Upper lobe of right lung (tissue), 1 donor: ENCODE results near the gene FXYD2. TPM values are rescaled to one million over a fixed set of nuclear protein-coding genes. Genes with fewer than 3 reads are reported as not detected.

Experiments used
- ATAC-seq: fragments of 200-7000 bp; cut with Tn5 transposase; one replicate; pipeline ENCODE4 v1.9.1; 2020; ENCODE audit warnings: mild to moderate bottlenecking, moderate library complexity
- DNase-seq: peaks from one replicate; pipeline ENCODE4 v3.0.0-alpha.2; 2020
- H3K27ac ChIP-seq: fragments of 200-600 bp; one replicate; pipeline ENCODE4 v1.8.0; 2022
- H3K27me3 ChIP-seq: fragments of 200-600 bp; one replicate; pipeline ENCODE4 v1.8.0; 2022; ENCODE audit warnings: mild to moderate bottlenecking
- H3K36me3 ChIP-seq: fragments of 200-600 bp; one replicate; pipeline ENCODE4 v1.8.0; 2022
- H3K4me1 ChIP-seq: fragments of 200-600 bp; one replicate; pipeline ENCODE4 v1.8.0; 2022
- H3K4me3 ChIP-seq: fragments of 200-600 bp; one replicate; pipeline ENCODE4 v1.8.0; 2022; ENCODE audit warnings: mild to moderate bottlenecking
- H3K9me3 ChIP-seq: fragments of 200-600 bp; one replicate; pipeline ENCODE4 v1.8.0; 2022
- CTCF ChIP-seq: fragments of 200-600 bp; IDR thresholded peaks from one replicate; pipeline ENCODE4 v1.8.0; 2022; ENCODE audit warnings: antibody characterized with exemption
- intact Hi-C: fragments of 100-400 bp; cut with DNase I; formaldehyde crosslinking; loops from one replicate; pipeline ENCODE4 v1.11.0; 2022
- total RNA-seq: library from RNA; stranded (reverse); fragmentation: NEBNext Ultra II Directional; extraction: Animal tissue kit (Norgen Biotek cat#: 25700); gene quantifications from one replicate; pipeline ENCODE4 v1.2.1, GENCODE V29; 2021
- donor health status: DM: no; HTN: yes; CAD: no; lungs with severe emphysema.

FXYD2 gene
- total RNA-seq, 1 donor from 2014 or later = 3.6 TPM

DNA sequence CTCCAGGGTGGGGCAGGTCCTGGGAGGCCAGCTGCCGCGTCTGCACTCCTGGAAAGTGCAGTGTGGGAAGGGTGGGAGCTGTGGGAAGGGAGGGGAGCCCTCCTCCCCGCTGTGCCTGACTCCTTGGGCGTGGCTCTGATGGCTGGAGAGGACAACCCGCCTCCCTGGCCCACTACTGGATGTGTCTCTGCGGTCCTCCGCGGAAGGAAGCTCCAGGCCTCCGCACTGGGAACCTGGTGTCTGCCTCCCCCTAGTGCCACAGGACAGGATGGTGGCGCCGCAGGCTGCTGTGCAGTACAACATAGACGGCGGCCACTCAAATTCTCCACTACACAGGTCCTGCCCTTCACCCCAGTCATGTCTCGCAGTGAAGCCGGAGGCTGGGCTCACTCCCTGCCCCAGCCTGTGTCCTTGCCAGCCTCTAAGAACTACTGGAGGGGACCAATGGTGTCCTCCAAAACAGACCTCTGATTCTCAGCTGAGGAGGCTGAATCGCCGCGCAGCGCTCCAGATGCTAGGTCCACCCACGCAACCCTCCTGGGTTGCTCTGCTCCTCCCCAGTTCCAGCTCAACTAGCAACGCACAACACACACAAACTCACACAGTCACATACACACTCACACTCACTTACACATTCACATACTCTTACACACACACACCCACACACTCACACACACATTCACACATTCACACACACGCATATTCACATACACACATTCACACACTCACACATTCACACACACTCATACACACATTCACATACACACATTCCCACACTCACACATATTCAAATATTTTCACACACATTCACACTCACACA is 15.1 kb downstream of the FXYD2 start:
- H3K27me3 ChIP-seq = no peaks in the 10 kb centered on the region
- no peaks in the 10 kb centered on the region for H3K9me3 ChIP-seq
- ATAC-seq (peak; percentile 92), DNase-seq (peak; percentile 78)
- TF ChIP-seq CTCF = peak; percentile 48
- intact Hi-C loops = loop anchor here (10.0 kb wide), 1 partner anchor 385 kb away; no protein-coding TSS in a partner anchor
- H3K4me1 ChIP-seq = peaks cover 14% of the 10 kb centered on the region
- H3K27ac ChIP-seq = no peak overlapping the region
- no peaks in the 10 kb centered on the region for H3K36me3 ChIP-seq
- H3K4me3 ChIP-seq = no peak overlapping the region

- ATAC-seq (no peak), DNase-seq (no peak)
- H3K4me1 ChIP-seq = peaks cover 11% of the 10 kb centered on the region
- intact Hi-C loops = loop anchor here (10.0 kb wide), 1 partner anchor 384 kb away; no protein-coding TSS in a partner anchor
- H3K27me3 ChIP-seq = no peaks in the 10 kb centered on the region
- H3K4me3 ChIP-seq = no peak overlapping the region
- no peaks in the 10 kb centered on the region for H3K9me3 ChIP-seq
- no peaks in the 10 kb centered on the region for H3K36me3 ChIP-seq
- no peak for TF ChIP-seq CTCF
- no peak overlapping the region for H3K27ac ChIP-seq
Observed at GRCh38 chr11:117808784-117809183, 15.8 kb downstream of the FXYD2 start.

GRCh38 chr11:117807482-117808327 is 16.8 kb downstream of the FXYD2 start:
- TF ChIP-seq CTCF = peak; percentile 96
- no peaks in the 10 kb centered on the region for H3K9me3 ChIP-seq
- DNase-seq (peak; percentile 86), ATAC-seq (peak; percentile 79)
- no peaks in the 10 kb centered on the region for H3K36me3 ChIP-seq
- no peak overlapping the region for H3K4me3 ChIP-seq
- no peaks in the 10 kb centered on the region for H3K27me3 ChIP-seq
- peaks cover 11% of the 10 kb centered on the region for H3K4me1 ChIP-seq
- intact Hi-C loops = loop anchor here (10.0 kb wide), 1 partner anchor 383 kb away; no protein-coding TSS in a partner anchor
- H3K27ac ChIP-seq = no peak overlapping the region

DNA sequence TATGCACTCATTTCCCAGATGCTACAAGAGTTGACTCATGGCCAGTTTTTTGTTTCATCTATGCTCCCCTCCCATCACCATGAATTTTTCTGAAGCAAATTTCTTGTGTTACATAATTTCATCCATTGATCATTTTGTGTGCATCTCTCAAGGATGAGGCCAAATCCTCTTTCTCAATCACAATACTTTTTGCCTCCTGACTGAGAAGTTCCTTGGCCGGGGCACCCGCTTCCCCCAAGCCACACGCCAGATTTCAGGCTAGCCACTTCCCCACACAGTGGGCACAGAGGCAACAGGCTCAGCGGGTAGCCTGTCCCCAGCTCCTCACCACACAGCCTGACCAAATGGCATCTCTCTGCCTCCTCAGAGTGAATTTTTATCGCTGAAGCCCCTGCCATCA is 17.7 kb downstream of the FXYD2 start:
- Histone ChIP-seq H3K27ac (no peak overlapping the region), H3K36me3 (no peaks in the 10 kb centered on the region), H3K4me3 (no peak overlapping the region), H3K9me3 (no peaks in the 10 kb centered on the region), H3K27me3 (no peaks in the 10 kb centered on the region), H3K4me1 (peaks cover 11% of the 10 kb centered on the region)
- no peak for DNase-seq
- TF ChIP-seq CTCF = no peak
- intact Hi-C loops = loop anchor here (10.0 kb wide), 1 partner anchor 382 kb away; no protein-coding TSS in a partner anchor
- ATAC-seq = peak; percentile 62

DNA sequence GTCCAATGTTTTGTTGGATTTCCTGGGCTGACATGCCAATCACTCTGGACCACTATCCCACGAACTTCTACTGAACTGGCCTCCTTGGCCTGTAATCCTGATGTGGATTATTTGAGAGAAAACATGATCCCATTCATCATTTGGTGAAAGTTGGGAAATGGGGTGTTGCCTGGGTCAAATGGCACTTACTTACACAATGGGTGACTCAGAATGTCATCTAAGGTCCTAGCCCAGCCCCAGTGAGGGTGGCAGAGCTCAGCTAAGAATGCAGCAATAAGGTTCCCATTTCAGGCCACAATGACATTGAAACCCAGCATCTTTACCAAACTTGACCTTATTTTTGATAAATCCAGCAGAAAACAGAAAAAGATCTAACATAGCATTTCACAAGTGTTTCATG is 19.5 kb downstream of the FXYD2 start:
- TF ChIP-seq CTCF = no peak
- ATAC-seq = peak; percentile 50
- DNase-seq = no peak
- H3K4me3 ChIP-seq = no peak overlapping the region
- H3K4me1 ChIP-seq = peaks cover 11% of the 10 kb centered on the region
- H3K36me3 ChIP-seq = no peaks in the 10 kb centered on the region
- H3K9me3 ChIP-seq = no peaks in the 10 kb centered on the region
- no peak overlapping the region for H3K27ac ChIP-seq
- H3K27me3 ChIP-seq = no peaks in the 10 kb centered on the region
- intact Hi-C loops = loop anchor here (10.0 kb wide), 1 partner anchor 380 kb away; no protein-coding TSS in a partner anchor
